CD14-positive monocyte (primary cell): Measurements from ENCODE around the gene RFK. TPM values are rescaled to one million over a fixed set of nuclear protein-coding genes. Genes with fewer than 3 reads are reported as not detected.

Experiments
- DNase-seq, 3 donors: peaks; one replicate each; pipeline ENCODE4 v3.0.0-alpha.2; 2011 to 2022
- H2AFZ ChIP-seq: 2 replicates; pipeline ENCODE4 v1.6.0; 2012; ENCODE audit warnings: mild to moderate bottlenecking, low read depth, low read length, inconsistent platforms; ENCODE audit not compliant: insufficient read depth, poor library complexity, severe bottlenecking
- H3K27ac ChIP-seq, 2 donors: 1 replicate in 1 of 2; 2 replicates in 1 of 2; pipeline ENCODE4 v1.5.1; 2012 to 2013; ENCODE audit warnings: low read length in 2 of 2, control low read depth in 1 of 2, inconsistent platforms in 1 of 2, low read depth in 1 of 2, mild to moderate bottlenecking in 1 of 2
- H3K27me3 ChIP-seq, 2 donors: one replicate each; pipeline versions ENCODE4 v1.6.0 to v1.6.1; 2011 to 2013; ENCODE audit warnings: low read length in 2 of 2; ENCODE audit not compliant: control insufficient read depth in 2 of 2, insufficient read depth in 2 of 2
- H3K36me3 ChIP-seq, 2 donors: replicated peaks in 1 of 2; 1 replicate in 1 of 2; 2 replicates in 1 of 2; pipeline versions ENCODE4 v1.5.1 to v1.6.1; 2012 to 2013; ENCODE audit warnings: low read length in 2 of 2, control low read depth in 1 of 2, inconsistent platforms in 1 of 2, mild to moderate bottlenecking in 1 of 2; ENCODE audit not compliant: insufficient read depth in 2 of 2, control insufficient read depth in 1 of 2
- H3K4me1 ChIP-seq, 2 donors: 1 replicate in 1 of 2; 2 replicates in 1 of 2; pipeline versions ENCODE4 v1.5.1 to v1.6.1; 2012 to 2013; ENCODE audit warnings: low read length in 2 of 2, control low read depth in 1 of 2, inconsistent platforms in 1 of 2, mild to moderate bottlenecking in 1 of 2, moderate library complexity in 1 of 2; ENCODE audit not compliant: insufficient read depth in 2 of 2, control insufficient read depth in 1 of 2
- H3K4me2 ChIP-seq: replicated peaks from 2 replicates; pipeline ENCODE3; 2012; ENCODE audit warnings: low read length, moderate library complexity, mild to moderate bottlenecking; ENCODE audit not compliant: poor library complexity, severe bottlenecking; ENCODE audit errors: extremely low read depth
- H3K4me3 ChIP-seq, 3 experiments: fragments of 200-600 bp in 1 of 3; sonication (generic) in 1 of 3; replicated peaks in 1 of 3; 1 replicate in 2 of 3; 2 replicates in 1 of 3; pipeline ENCODE4 v1.5.1; 2011 to 2013; ENCODE audit warnings: low read length in 3 of 3, mild to moderate bottlenecking in 3 of 3, control low read depth in 2 of 3, low read depth in 2 of 3, inconsistent platforms in 1 of 3, moderate library complexity in 1 of 3
- H3K79me2 ChIP-seq: 2 replicates; pipeline ENCODE4 v1.6.0; 2012; ENCODE audit warnings: mild to moderate bottlenecking, control low read depth, inconsistent platforms, low read length, moderate library complexity; ENCODE audit not compliant: insufficient read depth
- H3K9ac ChIP-seq: 2 replicates; pipeline ENCODE4 v1.6.0; 2017; ENCODE audit warnings: low read length, mild to moderate bottlenecking; ENCODE audit not compliant: insufficient read depth, poor library complexity, severe bottlenecking
- H3K9me3 ChIP-seq, 2 donors: replicated peaks in 1 of 2; 1 replicate in 1 of 2; 2 replicates in 1 of 2; pipeline versions ENCODE4 v1.5.1 to v1.6.1; 2012 to 2013; ENCODE audit warnings: low read length in 2 of 2, control low read depth in 1 of 2; ENCODE audit not compliant: control insufficient read depth in 1 of 2, insufficient read depth in 1 of 2
- H4K20me1 ChIP-seq: 2 replicates; pipeline ENCODE4 v1.6.0; 2012; ENCODE audit warnings: mild to moderate bottlenecking, low read length, control low read depth, moderate library complexity; ENCODE audit not compliant: insufficient read depth
- H3K27ac Mint-ChIP-seq, 7 donors: one replicate each; pipeline ENCODE4 v1.8.0; 2020; ENCODE audit warnings: mild to moderate bottlenecking in 7 of 7, mixed read lengths in 7 of 7, moderate library complexity in 6 of 7, inconsistent platforms in 2 of 7
- H3K27me3 Mint-ChIP-seq, 3 donors: one replicate each; pipeline ENCODE4 v1.8.0; 2021 to 2022; ENCODE audit warnings: low read depth in 3 of 3, mild to moderate bottlenecking in 3 of 3, mixed read lengths in 3 of 3, moderate library complexity in 3 of 3, inconsistent platforms in 1 of 3
- H3K36me3 Mint-ChIP-seq, 2 donors: one replicate each; pipeline ENCODE4 v1.8.0; 2020; ENCODE audit warnings: mixed read lengths in 2 of 2, inconsistent platforms in 1 of 2, mild to moderate bottlenecking in 1 of 2
- H3K4me1 Mint-ChIP-seq: one replicate; pipeline ENCODE4 v1.8.0; 2020; ENCODE audit warnings: mild to moderate bottlenecking, mixed read lengths
- H3K4me3 Mint-ChIP-seq, 2 donors: one replicate each; pipeline ENCODE4 v1.8.0; 2020; ENCODE audit warnings: mild to moderate bottlenecking in 2 of 2, mixed read lengths in 2 of 2, moderate library complexity in 1 of 2
- H3K9me3 Mint-ChIP-seq, 7 donors: one replicate each; pipeline ENCODE4 v1.8.0; 2020 to 2022; ENCODE audit warnings: mixed read lengths in 7 of 7, mild to moderate bottlenecking in 6 of 7, moderate library complexity in 6 of 7, inconsistent platforms in 2 of 7
- WGBS: methylation state at CpG from one replicate; pipeline ENCODE4 v1.1.5; 2013; ENCODE audit warnings: missing lambda C conversion rate; ENCODE audit not compliant: insufficient coverage; 5-methylcytosine and 5-hydroxymethylcytosine counted together
- intact Hi-C, 2 donors: fragments of 100-400 bp; cut with micrococcal nuclease; formaldehyde crosslinking; loops; one replicate each; pipeline versions ENCODE4 v1.15.0 to v1.15.1; 2023
- polyA plus RNA-seq, 3 donors: library from polyadenylated mRNA; depleted of rRNA in 1 of 3; unstranded in 2 of 3; stranded (reverse) in 1 of 3; fragments of 300-500 nt in 2 of 3; fragments of >200 nt in 1 of 3; fragmentation: Illumina TruSeq in 2 of 3; gene quantifications; 1 replicate in 2 of 3; 2 replicates in 1 of 3; pipeline ENCODE4 v1.2.3, GENCODE V29; 2012 to 2021
- TF ChIP-seq, protein P1 (sequence below): fragments of 200-600 bp; IDR thresholded peaks from one replicate; pipeline ENCODE4 v1.8.0; 2022; ENCODE audit warnings: antibody characterized with exemption, mild to moderate bottlenecking

Gene RFK
- polyA plus RNA-seq, 3 donors = 5.9 to 46.6 (median 44.4) TPM

DNA sequence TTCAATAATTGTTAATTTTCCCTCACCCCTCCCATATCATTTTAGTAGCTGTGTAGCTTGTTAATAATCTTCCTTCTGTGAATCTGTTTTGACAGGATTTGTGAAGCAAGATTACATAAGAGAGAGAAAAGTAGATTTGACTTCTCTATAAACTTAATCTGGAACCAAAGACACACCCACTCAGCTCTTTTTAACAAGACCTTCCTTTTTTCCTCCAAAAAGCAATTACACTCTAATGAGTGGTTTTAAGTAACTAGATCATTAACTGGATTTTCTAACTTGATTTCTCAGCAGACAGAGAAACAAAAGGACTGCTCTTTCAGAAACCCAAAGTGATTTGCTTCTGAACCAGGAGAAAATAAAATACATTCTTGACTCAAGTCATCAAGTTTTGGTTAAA lies 21.9 kb downstream of the RFK start:
- H3K36me3 Mint-ChIP-seq = no peaks in the 10 kb centered on the region
- H3K27ac Mint-ChIP-seq = peak overlapping the region in 1 of 7 donors; percentile 35

DNA sequence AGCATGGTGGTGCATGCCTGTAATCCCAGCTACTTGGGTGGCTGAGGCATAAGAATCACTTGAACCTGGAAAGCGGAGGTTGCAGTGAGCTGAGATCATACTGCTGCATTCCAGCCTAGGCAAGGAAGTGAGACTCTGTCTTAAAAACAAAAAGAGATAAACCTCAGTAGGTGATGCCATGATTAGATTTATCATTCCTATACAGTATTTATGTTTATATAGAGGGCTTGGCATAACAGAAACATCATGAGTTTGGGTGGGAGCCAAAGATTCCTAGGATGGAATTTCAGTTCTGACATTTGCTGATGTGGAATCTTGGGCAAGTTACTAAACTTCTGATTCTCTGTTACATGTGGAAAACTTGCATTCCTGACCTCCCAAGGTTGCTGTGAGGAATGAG lies 22.3 kb downstream of the RFK start:
- H3K27ac Mint-ChIP-seq = no peak overlapping the region
- TF ChIP-seq, protein P1, sequence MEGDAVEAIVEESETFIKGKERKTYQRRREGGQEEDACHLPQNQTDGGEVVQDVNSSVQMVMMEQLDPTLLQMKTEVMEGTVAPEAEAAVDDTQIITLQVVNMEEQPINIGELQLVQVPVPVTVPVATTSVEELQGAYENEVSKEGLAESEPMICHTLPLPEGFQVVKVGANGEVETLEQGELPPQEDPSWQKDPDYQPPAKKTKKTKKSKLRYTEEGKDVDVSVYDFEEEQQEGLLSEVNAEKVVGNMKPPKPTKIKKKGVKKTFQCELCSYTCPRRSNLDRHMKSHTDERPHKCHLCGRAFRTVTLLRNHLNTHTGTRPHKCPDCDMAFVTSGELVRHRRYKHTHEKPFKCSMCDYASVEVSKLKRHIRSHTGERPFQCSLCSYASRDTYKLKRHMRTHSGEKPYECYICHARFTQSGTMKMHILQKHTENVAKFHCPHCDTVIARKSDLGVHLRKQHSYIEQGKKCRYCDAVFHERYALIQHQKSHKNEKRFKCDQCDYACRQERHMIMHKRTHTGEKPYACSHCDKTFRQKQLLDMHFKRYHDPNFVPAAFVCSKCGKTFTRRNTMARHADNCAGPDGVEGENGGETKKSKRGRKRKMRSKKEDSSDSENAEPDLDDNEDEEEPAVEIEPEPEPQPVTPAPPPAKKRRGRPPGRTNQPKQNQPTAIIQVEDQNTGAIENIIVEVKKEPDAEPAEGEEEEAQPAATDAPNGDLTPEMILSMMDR = no peak
- H2AFZ ChIP-seq = no peak overlapping the region
- no peaks in the 10 kb centered on the region for H3K36me3 ChIP-seq
- no peaks in the 10 kb centered on the region for H3K79me2 ChIP-seq
- no peak overlapping the region for H3K9ac ChIP-seq
- H3K27me3 ChIP-seq = no peaks in the 10 kb centered on the region
- no peaks in the 10 kb centered on the region for H3K36me3 Mint-ChIP-seq
- DNase-seq = no peak
- peaks cover 33% of the 10 kb centered on the region for H3K4me1 Mint-ChIP-seq
- no peaks in the 10 kb centered on the region for H4K20me1 ChIP-seq
- peak overlapping the region in 1 of 2 donors; percentile 40 for H3K27ac ChIP-seq
- peaks cover 0 to 2% (median 0%) of the 10 kb centered on the region in 3 donors for H3K27me3 Mint-ChIP-seq
- no peak overlapping the region for H3K4me3 ChIP-seq
- H3K9me3 ChIP-seq = no peaks in the 10 kb centered on the region
- H3K4me3 Mint-ChIP-seq = no peak overlapping the region
- peak overlapping the region; percentile 17 for H3K4me2 ChIP-seq
- intact Hi-C loops = no loop called here
- peaks cover 27 to 31% of the 10 kb centered on the region in 2 donors for H3K4me1 ChIP-seq
- no CpG with 5 or more reads among the region's 1 CpG for WGBS
- peaks cover 0 to 3% (median 0%) of the 10 kb centered on the region in 7 donors for H3K9me3 Mint-ChIP-seq

More for the DNA sequence above, 21.9 kb downstream of the RFK start:
- Histone ChIP-seq H3K36me3 (no peaks in the 10 kb centered on the region), H3K4me1 (peaks cover 27 to 31% of the 10 kb centered on the region in 2 donors), H3K27me3 (no peaks in the 10 kb centered on the region), H4K20me1 (no peaks in the 10 kb centered on the region), H2AFZ (no peak overlapping the region), H3K4me3 (no peak overlapping the region), H3K9ac (no peak overlapping the region), H3K4me2 (peak overlapping the region; percentile 17), H3K27ac (peak overlapping the region in 1 of 2 donors; percentile 40), H3K9me3 (no peaks in the 10 kb centered on the region), H3K79me2 (no peaks in the 10 kb centered on the region)
- intact Hi-C loops = no loop called here
- DNase-seq = no peak
- no peaks in the 10 kb centered on the region for H3K27me3 Mint-ChIP-seq
- peaks cover 0 to 3% (median 0%) of the 10 kb centered on the region in 7 donors for H3K9me3 Mint-ChIP-seq
- peaks cover 33% of the 10 kb centered on the region for H3K4me1 Mint-ChIP-seq
- no peak overlapping the region for H3K4me3 Mint-ChIP-seq
- TF ChIP-seq, protein P1 = no peak
